ENCODE results near the gene BICC1. TPM values are rescaled to one million over a fixed set of nuclear protein-coding genes. Genes with fewer than 3 reads are reported as not detected.

BICC1 gene
- total RNA-seq, 1 experiment from 2014 or later = not detected

- Histone ChIP-seq H3K4me2 (ENCODE audit: low read length) (no peak overlapping the region), H3K36me3 (ENCODE audit: control insufficient read depth in 1 of 2, insufficient read depth in 2 of 2, low read length in 2 of 2) (no peaks in the 10 kb centered on the region), H3K9me2 (ENCODE audit: insufficient read depth) (no peaks in the 10 kb centered on the region), H3K9ac (ENCODE audit: low read length) (no peak overlapping the region), H4K20me1 (ENCODE audit: insufficient read depth) (no peaks in the 10 kb centered on the region), H3K27ac (ENCODE audit: low read depth, low read length) (no peak overlapping the region), H3K4me3 (replicated peaks in 1 of 2; ENCODE audit: low read depth in 1 of 2, low read length in 2 of 2) (no peak overlapping the region), H3K4me1 (ENCODE audit: control insufficient read depth in 1 of 2, insufficient read depth in 2 of 2, low read length in 2 of 2) (no peaks in the 10 kb centered on the region), H3K27me3 (ENCODE audit: insufficient read depth, low read length) (no peaks in the 10 kb centered on the region), H3K79me2 (ENCODE audit: insufficient read depth, low read length) (no peaks in the 10 kb centered on the region), H2AFZ (ENCODE audit: low read depth, low read length, poor library complexity, severe bottlenecking) (no peak overlapping the region), H3K9me3 (ENCODE audit: control insufficient read depth in 1 of 2, insufficient read depth in 1 of 2, low read depth in 1 of 2, low read length in 2 of 2) (peaks cover 0 to 9% of the 10 kb centered on the region in 2 experiments; a peak in 1 of 4 replicates)
- TF ChIP-seq RAD21 (IDR thresholded peaks at IDR 0.05; ENCODE audit: low read depth) (no peak), CTCF (IDR thresholded peaks at IDR 0.05 in 2 of 3, conservative IDR thresholded peaks at IDR 0.05 in 1 of 3; ENCODE audit: borderline replicate concordance in 1 of 3, insufficient read depth in 1 of 3, low read depth in 2 of 3, low read length in 2 of 3) (no peak), TCF7L2 (IDR thresholded peaks at IDR 0.05; ENCODE audit: borderline replicate concordance, extremely low read depth, insufficient read depth, insufficient read length) (no peak), ELF1 (IDR thresholded peaks at IDR 0.05; ENCODE audit: borderline replicate concordance, low read depth) (no peak), REST (IDR thresholded peaks at IDR 0.05; ENCODE audit: low read depth) (no peak), JUND (IDR thresholded peaks at IDR 0.05) (no peak), SP1 (IDR thresholded peaks at IDR 0.05; ENCODE audit: low read depth) (no peak), POLR2A (IDR thresholded peaks at IDR 0.05; ENCODE audit: borderline replicate concordance, extremely low read depth, insufficient read depth, insufficient read length) (no peak), YY1 (IDR thresholded peaks at IDR 0.05; ENCODE audit: extremely low read depth, insufficient replicate concordance, low read depth, low read length) (no peak), CEBPB (IDR thresholded peaks at IDR 0.05; ENCODE audit: low read depth) (no peak), CBX3 (IDR thresholded peaks at IDR 0.05; ENCODE audit: low read depth) (no peak), MAX (IDR thresholded peaks at IDR 0.05) (no peak), EZH2phosphoT487 (IDR thresholded peaks at IDR 0.05; ENCODE audit: borderline replicate concordance) (no peak), ZBTB33 (IDR thresholded peaks at IDR 0.05; ENCODE audit: extremely low read depth, insufficient replicate concordance, low read length) (no peak), ZNF274 (IDR thresholded peaks at IDR 0.05; ENCODE audit: low read depth, low read length) (no peak), ZFX (IDR thresholded peaks at IDR 0.05) (no peak)
- DNase-seq (ENCODE audit: low read depth, low spot score) = no peak
- ChIA-PET RAD21 (ENCODE audit: low non-redundant PET in 1 of 2, low total read pairs in 2 of 2, uncharacterized antibody in 2 of 2, unreplicated experiment in 2 of 2) (no interaction called here), CTCF (no interaction called here), POLR2A (no interaction called here)
- intact Hi-C loops (cut with micrococcal nuclease) = no loop called here
- no peak for ATAC-seq
- BruUV-seq (replicated peaks) = no TSS peak
Observed at GRCh38 chr10:58667658-58668310, 155.1 kb downstream of the BICC1 start.
